Keratinocyte (primary cell): ENCODE data around the gene DCAF8.

Experiments
- CTCF ChIP-seq, 3 experiments: IDR thresholded peaks in 1 of 3; conservative IDR thresholded peaks in 1 of 3; optimal IDR thresholded peaks in 1 of 3; 2 replicates in 2 of 3; 3 replicates in 1 of 3; pipeline versions ENCODE3 to v1.5.1; 2011; ENCODE audit warnings: low read length in 3 of 3, mild to moderate bottlenecking in 3 of 3, moderate library complexity in 2 of 3, control low read depth in 1 of 3, inconsistent platforms in 1 of 3; ENCODE audit not compliant: insufficient read depth in 2 of 3; ENCODE audit errors: extremely low read depth in 1 of 3
- EZH2 ChIP-seq: IDR thresholded peaks from one replicate; pipeline ENCODE4 v1.6.1; 2012; ENCODE audit warnings: inconsistent platforms, mild to moderate bottlenecking, low read length, moderate library complexity

- TF ChIP-seq CTCF (optimal IDR thresholded peaks at IDR 0.05 in 1 of 3, IDR thresholded peaks at IDR 0.05 in 1 of 3, conservative IDR thresholded peaks at IDR 0.05 in 1 of 3; ENCODE audit: extremely low read depth in 1 of 3, insufficient read depth in 2 of 3, low read length in 3 of 3): no peak
- no peak for TF ChIP-seq EZH2
These were observed 47.2 kb upstream of the DCAF8 start for GRCh38 chr1:160309571-160309970.
